Progenitor cell of endocrine pancreas (in vitro differentiated cells): ENCODE measurements around the gene C1S. TPM values are rescaled to one million over a fixed set of nuclear protein-coding genes. Genes with fewer than 3 reads are reported as not detected.
"Not testable (repeated sequence)": the region's sequence is repeated elsewhere in the genome, so short reads cannot be mapped to it uniquely, and the experiment has no call there.

Experiments
- DNase-seq: peaks from one replicate; pipeline ENCODE4 v3.0.0; 2021; ENCODE audit warnings: low spot score; ENCODE audit not compliant: unreplicated experiment
- H3K27ac Mint-ChIP-seq: 2 replicates; pipeline ENCODE4 v1.8.0; 2021; ENCODE audit warnings: mild to moderate bottlenecking, moderate library complexity, mixed read lengths
- H3K27me3 Mint-ChIP-seq: 2 replicates; pipeline ENCODE4 v1.8.0; 2021; ENCODE audit warnings: mixed read lengths
- H3K36me3 Mint-ChIP-seq: 2 replicates; pipeline ENCODE4 v1.8.0; 2022; ENCODE audit warnings: mixed read lengths; ENCODE audit not compliant: insufficient read depth
- H3K4me1 Mint-ChIP-seq: 2 replicates; pipeline ENCODE4 v1.8.0; 2021; ENCODE audit warnings: low read depth, mixed read lengths
- H3K4me3 Mint-ChIP-seq: 2 replicates; pipeline ENCODE4 v1.8.0; 2021; ENCODE audit warnings: low read depth, mild to moderate bottlenecking, moderate library complexity, mixed read lengths
- H3K9me3 Mint-ChIP-seq: 2 replicates; pipeline ENCODE4 v1.8.0; 2021; ENCODE audit warnings: low read depth, mixed read lengths
- CTCF ChIP-seq: fragments of 200-600 bp; sonication (generic); IDR thresholded peaks from one replicate; pipeline ENCODE4 v1.5.0; 2021; ENCODE audit warnings: antibody characterized with exemption, mild to moderate bottlenecking; ENCODE audit not compliant: unreplicated experiment
- total RNA-seq: library from RNA; stranded (reverse); gene quantifications from 2 replicates; pipeline ENCODE4 v1.2.1, GENCODE V29; 2021

Gene C1S
- total RNA-seq, 1 donor from 2014 or later, result 4.1 TPM

- Mint-ChIP-seq H3K9me3 (peaks cover 11% of the 10 kb centered on the region), H3K27me3 (no peaks in the 10 kb centered on the region), H3K4me1 (no peaks in the 10 kb centered on the region), H3K36me3 (no peaks in the 10 kb centered on the region), H3K27ac (no peak overlapping the region), H3K4me3 (no peak overlapping the region)
- TF ChIP-seq CTCF, result no peak
- no peak for DNase-seq
Measured at GRCh38 chr12:7046383-7047105, 14.0 kb upstream of the C1S start.

- H3K27me3 Mint-ChIP-seq, result no peaks in the 10 kb centered on the region
- no peaks in the 10 kb centered on the region for H3K4me1 Mint-ChIP-seq
- no peak for TF ChIP-seq CTCF
- no peaks in the 10 kb centered on the region for H3K36me3 Mint-ChIP-seq
- no peak overlapping the region for H3K27ac Mint-ChIP-seq
- DNase-seq, result no peak
- no peak overlapping the region for H3K4me3 Mint-ChIP-seq
- peaks cover 11% of the 10 kb centered on the region for H3K9me3 Mint-ChIP-seq
Measured at GRCh38 chr12:7047306-7047705, 13.2 kb upstream of the C1S start.

- not testable (repeated sequence) for H3K36me3 Mint-ChIP-seq, H3K27ac Mint-ChIP-seq, H3K4me1 Mint-ChIP-seq, DNase-seq, H3K27me3 Mint-ChIP-seq, H3K4me3 Mint-ChIP-seq
- peaks cover 11% of the 10 kb centered on the region for H3K9me3 Mint-ChIP-seq
Measured at GRCh38 chr12:7049445-7049951, 11.0 kb upstream of the C1S start.

GRCh38 chr12:7049973-7050372 is 10.5 kb upstream of the C1S start:
- not testable (repeated sequence) for H3K36me3 Mint-ChIP-seq, H3K4me3 Mint-ChIP-seq, DNase-seq, H3K27ac Mint-ChIP-seq, H3K4me1 Mint-ChIP-seq
- H3K9me3 Mint-ChIP-seq, result peaks cover 11% of the 10 kb centered on the region
- H3K27me3 Mint-ChIP-seq, result peaks cover 12% of the 10 kb centered on the region

GRCh38 chr12:7054925-7055324 is 5.6 kb upstream of the C1S start:
- DNase-seq, result no peak
- H3K27ac Mint-ChIP-seq, result no peak overlapping the region
- no peaks in the 10 kb centered on the region for H3K36me3 Mint-ChIP-seq
- H3K27me3 Mint-ChIP-seq, result peaks cover 16% of the 10 kb centered on the region
- H3K4me3 Mint-ChIP-seq, result no peak overlapping the region
- H3K9me3 Mint-ChIP-seq, result peaks cover 11% of the 10 kb centered on the region
- peaks cover 10% of the 10 kb centered on the region for H3K4me1 Mint-ChIP-seq
- no peak for TF ChIP-seq CTCF

GRCh38 chr12:7055736-7056135 is 4.8 kb upstream of the C1S start:
- H3K9me3 Mint-ChIP-seq, H3K27ac Mint-ChIP-seq, H3K36me3 Mint-ChIP-seq, H3K4me3 Mint-ChIP-seq, DNase-seq: not testable (repeated sequence)
- H3K27me3 Mint-ChIP-seq, result peaks cover 18% of the 10 kb centered on the region
- peaks cover 18% of the 10 kb centered on the region for H3K4me1 Mint-ChIP-seq
